Uterus (tissue), 4 donors: ENCODE results near the gene COL5A2. TPM values are rescaled to one million over a fixed set of nuclear protein-coding genes. Genes with fewer than 3 reads are reported as not detected.

ENCODE experiments used
- DNase-seq, 2 donors: peaks; one replicate each; pipeline ENCODE4 v3.0.0-alpha.2; 2019 to 2020
- H3K27ac ChIP-seq, 2 donors: fragments of 200-600 bp; sonication (generic); 1 replicate in 1 of 2; 2 replicates in 1 of 2; pipeline ENCODE4 v1.5.1; 2016 to 2018
- H3K27me3 ChIP-seq, 2 donors: fragments of 200-600 bp; sonication (generic); one replicate each; pipeline ENCODE4 v1.5.1; 2018 to 2019; ENCODE audit warnings: control low read depth in 1 of 2
- H3K36me3 ChIP-seq, 2 donors: fragments of 200-600 bp; sonication (generic); one replicate each; pipeline ENCODE4 v1.5.1; 2019; ENCODE audit warnings: control low read depth in 1 of 2
- H3K4me1 ChIP-seq, 2 donors: fragments of 200-600 bp; sonication (generic); one replicate each; pipeline ENCODE4 v1.5.1; 2018 to 2019; ENCODE audit warnings: control low read depth in 1 of 2
- H3K4me3 ChIP-seq, 2 donors: fragments of 200-600 bp; sonication (generic); 1 replicate in 1 of 2; 2 replicates in 1 of 2; pipeline ENCODE4 v1.5.1; 2018 to 2019; ENCODE audit warnings: mild to moderate bottlenecking in 1 of 2
- H3K9me3 ChIP-seq, 2 donors: fragments of 200-600 bp; sonication (generic); one replicate each; pipeline ENCODE4 v1.5.1; 2019; ENCODE audit warnings: control low read depth in 1 of 2
- POLR2A ChIP-seq, 2 donors: fragments of 450-650 bp; IDR thresholded peaks; one replicate each; pipeline ENCODE4 v1.6.1; 2016; ENCODE audit warnings: antibody characterized with exemption in 2 of 2, mild to moderate bottlenecking in 1 of 2, moderate library complexity in 1 of 2
- intact Hi-C: fragments of 100-400 bp; cut with DNase I; formaldehyde crosslinking; loops from one replicate; pipeline ENCODE4 v1.15.1; 2023; ENCODE audit warnings: low total_unique reads
- total RNA-seq, 4 donors: library from RNA; depleted of rRNA in 3 of 4; stranded (reverse); fragments of >200 nt in 3 of 4; gene quantifications; one replicate each; pipeline versions ENCODE4 v1.1.0 to v1.2.4, GENCODE V29; 2014 to 2023
- TF ChIP-seq, protein P1 (sequence below), 4 experiments: fragments of 200-600 bp in 2 of 4; fragments of 450-650 bp in 2 of 4; sonication (generic) in 2 of 4; IDR thresholded peaks; one replicate each; pipeline ENCODE4 v1.5.1; 2016 to 2019; ENCODE audit warnings: antibody characterized with exemption in 4 of 4, mild to moderate bottlenecking in 2 of 4, moderate library complexity in 1 of 4
- donor health status: DM: yes; HTN: yes; CAD: no.

Gene COL5A2
- total RNA-seq, 4 donors from 2014 or later = 15.0 to 908 (median 33.3) TPM

DNA sequence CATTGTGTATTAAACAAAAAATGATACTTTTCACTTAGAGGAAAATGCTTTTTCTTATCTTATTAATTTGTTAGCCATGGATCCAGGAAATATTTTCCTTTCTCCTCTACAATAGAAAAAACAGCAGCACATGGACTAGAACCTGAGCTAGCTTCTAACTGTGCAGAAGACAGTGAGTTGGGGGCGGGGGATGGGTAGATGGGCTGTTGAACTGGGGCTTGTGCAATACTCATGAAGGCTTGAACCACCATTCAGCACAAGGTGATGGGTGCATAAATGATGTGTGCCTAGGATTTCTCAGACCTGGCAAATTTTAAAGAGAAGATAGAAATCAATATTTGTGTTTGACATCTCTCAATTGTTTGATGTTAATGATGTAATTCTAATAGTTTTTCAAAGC lies 42.0 kb downstream of the COL5A2 start:
- H3K27me3 ChIP-seq = no peaks in the 10 kb centered on the region
- no peak for TF ChIP-seq POLR2A (IDR thresholded peaks at IDR 0.05)
- TF ChIP-seq, protein P1, sequence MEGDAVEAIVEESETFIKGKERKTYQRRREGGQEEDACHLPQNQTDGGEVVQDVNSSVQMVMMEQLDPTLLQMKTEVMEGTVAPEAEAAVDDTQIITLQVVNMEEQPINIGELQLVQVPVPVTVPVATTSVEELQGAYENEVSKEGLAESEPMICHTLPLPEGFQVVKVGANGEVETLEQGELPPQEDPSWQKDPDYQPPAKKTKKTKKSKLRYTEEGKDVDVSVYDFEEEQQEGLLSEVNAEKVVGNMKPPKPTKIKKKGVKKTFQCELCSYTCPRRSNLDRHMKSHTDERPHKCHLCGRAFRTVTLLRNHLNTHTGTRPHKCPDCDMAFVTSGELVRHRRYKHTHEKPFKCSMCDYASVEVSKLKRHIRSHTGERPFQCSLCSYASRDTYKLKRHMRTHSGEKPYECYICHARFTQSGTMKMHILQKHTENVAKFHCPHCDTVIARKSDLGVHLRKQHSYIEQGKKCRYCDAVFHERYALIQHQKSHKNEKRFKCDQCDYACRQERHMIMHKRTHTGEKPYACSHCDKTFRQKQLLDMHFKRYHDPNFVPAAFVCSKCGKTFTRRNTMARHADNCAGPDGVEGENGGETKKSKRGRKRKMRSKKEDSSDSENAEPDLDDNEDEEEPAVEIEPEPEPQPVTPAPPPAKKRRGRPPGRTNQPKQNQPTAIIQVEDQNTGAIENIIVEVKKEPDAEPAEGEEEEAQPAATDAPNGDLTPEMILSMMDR (IDR thresholded peaks at IDR 0.05) = no peak
- no peaks in the 10 kb centered on the region for H3K4me1 ChIP-seq
- no peak for DNase-seq
- no peaks in the 10 kb centered on the region for H3K36me3 ChIP-seq
- H3K4me3 ChIP-seq = no peak overlapping the region
- H3K27ac ChIP-seq = no peak overlapping the region
- intact Hi-C loops = loop anchor here (5.0 kb wide), 1 partner anchor 40 kb away; the partner anchor contains the start of gene COL5A2
- no peaks in the 10 kb centered on the region for H3K9me3 ChIP-seq

GRCh38 chr2:189134485-189134884 lies 45.1 kb downstream of the COL5A2 start:
- H3K4me3 ChIP-seq = no peak overlapping the region
- no peaks in the 10 kb centered on the region for H3K36me3 ChIP-seq
- TF ChIP-seq, protein P1 (IDR thresholded peaks at IDR 0.05) = no peak
- TF ChIP-seq POLR2A (IDR thresholded peaks at IDR 0.05) = no peak
- no peaks in the 10 kb centered on the region for H3K4me1 ChIP-seq
- intact Hi-C loops = no loop called here
- H3K9me3 ChIP-seq = no peaks in the 10 kb centered on the region
- no peaks in the 10 kb centered on the region for H3K27me3 ChIP-seq
- no peak for DNase-seq
- H3K27ac ChIP-seq = no peak overlapping the region

- Histone ChIP-seq H3K4me3 (no peak overlapping the region), H3K27ac (no peak overlapping the region), H3K4me1 (no peaks in the 10 kb centered on the region), H3K27me3 (no peaks in the 10 kb centered on the region), H3K9me3 (no peaks in the 10 kb centered on the region), H3K36me3 (no peaks in the 10 kb centered on the region)
- intact Hi-C loops = no loop called here
- TF ChIP-seq, protein P1 (IDR thresholded peaks at IDR 0.05) = no peak
- no peak for TF ChIP-seq POLR2A (IDR thresholded peaks at IDR 0.05)
- DNase-seq = no peak
These were observed 47.6 kb downstream of the COL5A2 start for GRCh38 chr2:189131991-189132390.

DNA sequence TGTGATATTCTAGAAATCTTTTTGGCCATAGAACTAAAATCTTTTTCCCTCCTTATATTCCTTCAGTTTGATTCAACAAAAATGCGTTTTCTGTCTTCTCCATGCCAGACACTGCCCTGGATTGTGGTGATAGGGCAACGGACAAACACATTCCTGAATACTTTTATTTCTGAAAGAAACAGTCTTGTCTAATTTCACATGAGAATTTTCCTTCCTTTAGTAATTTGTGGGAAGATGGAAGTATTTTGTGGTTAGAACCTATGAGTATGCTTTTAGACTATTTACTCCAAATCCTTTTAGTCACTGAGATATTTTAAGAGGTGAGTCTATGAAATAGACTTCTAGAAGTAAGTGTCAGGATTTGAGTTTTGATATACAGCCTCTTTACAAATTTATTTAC lies 49.6 kb downstream of the COL5A2 start:
- H3K27ac ChIP-seq = no peak overlapping the region
- H3K9me3 ChIP-seq = no peaks in the 10 kb centered on the region
- H3K36me3 ChIP-seq = no peaks in the 10 kb centered on the region
- H3K4me1 ChIP-seq = no peaks in the 10 kb centered on the region
- H3K4me3 ChIP-seq = no peak overlapping the region
- TF ChIP-seq, protein P1 (IDR thresholded peaks at IDR 0.05) = no peak
- TF ChIP-seq POLR2A (IDR thresholded peaks at IDR 0.05) = no peak
- intact Hi-C loops = no loop called here
- H3K27me3 ChIP-seq = no peaks in the 10 kb centered on the region
- DNase-seq = no peak

GRCh38 chr2:189128970-189129369 lies 50.6 kb downstream of the COL5A2 start:
- intact Hi-C loops = no loop called here
- Histone ChIP-seq H3K9me3 (no peaks in the 10 kb centered on the region), H3K27ac (no peak overlapping the region), H3K36me3 (no peaks in the 10 kb centered on the region), H3K4me3 (no peak overlapping the region), H3K27me3 (no peaks in the 10 kb centered on the region), H3K4me1 (no peaks in the 10 kb centered on the region)
- no peak for DNase-seq
- no peak for TF ChIP-seq POLR2A (IDR thresholded peaks at IDR 0.05)
- TF ChIP-seq, protein P1 (IDR thresholded peaks at IDR 0.05) = no peak
